K562 (cell line): ENCODE data around the gene LSM4. TPM values are rescaled to one million over a fixed set of nuclear protein-coding genes. Genes with fewer than 3 reads are reported as not detected.
A peak's percentile ranks its signal among the peaks of the same experiment; 100 is the strongest.

ENCODE experiments used
- ARID4B ChIP-seq: sonication (generic); formaldehyde crosslinking; IDR thresholded peaks from 2 replicates; pipeline ENCODE4 v1.8.0; 2022; ENCODE audit warnings: mild to moderate bottlenecking, missing genetic modification reagents
- ATF7 ChIP-seq: fragments of 450-650 bp; IDR thresholded peaks from 2 replicates; pipeline ENCODE4 v1.7.1; 2014; ENCODE audit warnings: mild to moderate bottlenecking, moderate library complexity
- DACH1 ChIP-seq: fragments of 450-650 bp; IDR thresholded peaks from 2 replicates; pipeline ENCODE4 v1.6.1; 2018; ENCODE audit not compliant: partially characterized antibody
- DNMT1 ChIP-seq: fragments of 450-650 bp; IDR thresholded peaks from 2 replicates; pipeline ENCODE4 v1.6.1; 2016; ENCODE audit warnings: antibody characterized with exemption, mild to moderate bottlenecking
- FOXP1 ChIP-seq: sonication (generic); formaldehyde crosslinking; IDR thresholded peaks from 2 replicates; pipeline ENCODE4 v1.8.0; 2022; ENCODE audit warnings: mild to moderate bottlenecking, missing genetic modification reagents
- GATA2 ChIP-seq: sonication (generic); formaldehyde crosslinking; IDR thresholded peaks from 2 replicates; pipeline ENCODE4 v1.4.0; 2020; ENCODE audit warnings: mild to moderate bottlenecking, missing genetic modification reagents
- KAT2B ChIP-seq: IDR thresholded peaks from one replicate; pipeline ENCODE4 v1.6.1; 2012; ENCODE audit warnings: low read depth, mild to moderate bottlenecking, control low read depth, inconsistent platforms, low read length, moderate library complexity
- MAFG ChIP-seq: fragments of 450-650 bp; conservative IDR thresholded peaks from 2 replicates; pipeline ENCODE4 v1.6.1; 2016; ENCODE audit warnings: missing genetic modification characterization, missing compliant biosample characterization
- MTA1 ChIP-seq: fragments of 450-650 bp; IDR thresholded peaks from 2 replicates; pipeline ENCODE4 v1.6.1; 2017; ENCODE audit warnings: borderline replicate concordance
- POLR3A ChIP-seq: IDR thresholded peaks from 2 replicates; pipeline ENCODE4 v1.6.1; 2011; ENCODE audit warnings: borderline replicate concordance, mild to moderate bottlenecking, moderate library complexity; ENCODE audit not compliant: insufficient read length, insufficient read depth; ENCODE audit errors: extremely low read depth
- PRPF4 ChIP-seq: fragments of 200-400 bp; formaldehyde crosslinking; IDR thresholded peaks from one replicate; pipeline ENCODE4 v1.6.1; 2017; ENCODE audit warnings: low read length, low read depth, mild to moderate bottlenecking; ENCODE audit not compliant: insufficient read depth, poor library complexity, severe bottlenecking
- RNF2 ChIP-seq: sonication (generic); IDR thresholded peaks from 2 replicates; pipeline ENCODE4 v1.6.1; 2016
- SFPQ ChIP-seq: fragments of 200-400 bp; formaldehyde crosslinking; IDR thresholded peaks from 2 replicates; pipeline ENCODE4 v1.6.1; 2017; ENCODE audit warnings: mild to moderate bottlenecking, low read depth, low read length, moderate library complexity
- SNAPC5 ChIP-seq: fragments of 250-450 bp; sonication (Bioruptor Pico); IDR thresholded peaks from 2 replicates; pipeline ENCODE4 v1.8.0; 2021; ENCODE audit warnings: moderate library complexity, mild to moderate bottlenecking, inconsistent platforms
- SP1 ChIP-seq: sonication (generic); formaldehyde crosslinking; IDR thresholded peaks from 2 replicates; pipeline ENCODE4 v1.8.1; 2022; ENCODE audit warnings: mild to moderate bottlenecking, missing genetic modification reagents
- TSC22D4 ChIP-seq: fragments of 450-650 bp; IDR thresholded peaks from 2 replicates; pipeline ENCODE4 v1.6.1; 2016; ENCODE audit warnings: missing genetic modification characterization, missing biosample characterization, control low read depth
- ZBTB12 ChIP-seq: fragments of 250-450 bp; sonication (Bioruptor Pico); IDR thresholded peaks from 2 replicates; pipeline ENCODE4 v1.4.0; 2020
- ZFP1 ChIP-seq: fragments of 450-650 bp; formaldehyde crosslinking; IDR thresholded peaks from 2 replicates; pipeline ENCODE4 v1.4.0; 2020; ENCODE audit warnings: mild to moderate bottlenecking, mixed read lengths
- ZNF707 ChIP-seq: fragments of 250-450 bp; sonication (Bioruptor Pico); conservative IDR thresholded peaks from 2 replicates; pipeline ENCODE4 v1.8.0; 2022; ENCODE audit warnings: inconsistent platforms, mild to moderate bottlenecking, moderate library complexity
- polyA plus RNA-seq, 8 experiments: library from polyadenylated mRNA; depleted of rRNA in 4 of 8; stranded (reverse) in 5 of 8; unstranded in 3 of 8; fragments of >200 nt; fragmentation: Nextera tagmentation in 2 of 8; fragmentation: Illumina TruSeq in 1 of 8; extraction: Ambion mirVana in 2 of 8; extraction: Trizol in 1 of 8; gene quantifications; 2 replicates each; pipeline versions ENCODE4 v1.2.1 to v1.2.3, GENCODE V29; 2011 to 2014; ENCODE audit warnings: inconsistent platforms in 1 of 8, missing spikeins in 1 of 8
- total RNA-seq, 7 experiments: library from RNA; depleted of rRNA in 6 of 7; stranded (reverse); fragments of >200 nt in 6 of 7; fragmentation: Illumina TruSeq in 2 of 7; extraction: Trizol in 2 of 7; gene quantifications; 2 replicates each; pipeline versions ENCODE4 v1.2.1 to v1.2.3, GENCODE V29; 2011 to 2021; ENCODE audit warnings: low replicate concordance in 1 of 7
- TF ChIP-seq, protein P1 (sequence below): fragments of 450-650 bp; IDR thresholded peaks from one replicate; pipeline ENCODE4 v1.6.1; 2018; ENCODE audit warnings: mild to moderate bottlenecking, moderate library complexity; ENCODE audit not compliant: partially characterized antibody

The LSM4 gene
- total and polyA plus RNA-seq, 9 of the 15 experiments (the other 6 are each of a cell fraction or from before 2014, with no cell fraction given): 11.9 to 763 (median 202) TPM

DNA sequence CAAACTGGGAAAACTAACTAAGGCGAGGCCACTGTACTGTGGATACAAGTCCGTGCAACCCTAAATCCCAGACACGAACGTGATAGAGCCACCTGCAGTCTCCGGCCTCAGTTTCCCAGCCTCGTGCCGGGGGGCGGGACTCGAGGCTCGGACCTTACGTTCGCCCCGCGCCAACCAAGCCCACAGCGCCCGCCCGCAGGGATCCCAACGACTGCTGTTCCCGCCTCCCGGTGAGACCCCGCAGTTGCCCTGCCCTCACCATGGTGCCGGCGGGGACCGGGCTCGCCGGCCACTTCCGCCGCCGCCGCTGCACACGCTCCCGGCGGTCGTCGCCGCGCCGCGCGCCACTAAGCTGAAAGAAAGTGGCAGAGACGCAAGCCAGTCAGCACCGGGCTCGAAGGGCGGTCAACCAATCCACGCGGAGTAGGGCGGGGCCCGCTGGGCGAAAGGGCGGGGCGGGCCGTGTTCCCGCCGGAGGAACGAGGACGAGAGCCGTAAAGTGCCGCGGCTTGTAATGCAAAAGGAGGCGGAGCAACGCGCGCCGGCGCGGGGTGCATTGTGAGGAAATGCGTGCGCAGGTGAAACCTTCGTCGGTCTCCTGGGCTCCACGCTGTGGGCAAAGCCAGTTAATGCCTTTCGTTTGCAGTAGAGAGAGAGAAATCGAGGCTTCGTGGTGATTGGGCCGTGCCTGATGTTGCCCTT is at the start of gene LSM4 (continued):
- TF ChIP-seq SFPQ (no peak), GATA2 (CRISPR knock-in tag) (no peak), TSC22D4 (tag) (no peak), ATF7 (peak; percentile 82), POLR3A (no peak), MTA1 (no peak), ARID4B (peak; percentile 49; the same call in 1 of the 2 replicates), SNAPC5 (CRISPR knock-in tag) (no peak), PRPF4 (no peak), ZBTB12 (CRISPR knock-in tag) (no peak), MAFG (tag) (no peak), ZFP1 (CRISPR knock-in tag) (no peak), DNMT1 (no peak), DACH1 (no peak), ZNF707 (CRISPR knock-in tag) (no peak), KAT2B (no peak), SP1 (peak; percentile 95), FOXP1 (no peak), RNF2 (no peak; the same call in 1 of the 2 replicates)
- TF ChIP-seq, protein P1, sequence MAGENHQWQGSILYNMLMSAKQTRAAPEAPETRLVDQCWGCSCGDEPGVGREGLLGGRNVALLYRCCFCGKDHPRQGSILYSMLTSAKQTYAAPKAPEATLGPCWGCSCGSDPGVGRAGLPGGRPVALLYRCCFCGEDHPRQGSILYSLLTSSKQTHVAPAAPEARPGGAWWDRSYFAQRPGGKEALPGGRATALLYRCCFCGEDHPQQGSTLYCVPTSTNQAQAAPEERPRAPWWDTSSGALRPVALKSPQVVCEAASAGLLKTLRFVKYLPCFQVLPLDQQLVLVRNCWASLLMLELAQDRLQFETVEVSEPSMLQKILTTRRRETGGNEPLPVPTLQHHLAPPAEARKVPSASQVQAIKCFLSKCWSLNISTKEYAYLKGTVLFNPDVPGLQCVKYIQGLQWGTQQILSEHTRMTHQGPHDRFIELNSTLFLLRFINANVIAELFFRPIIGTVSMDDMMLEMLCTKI: no peak
